RWPE2 (cell line): ENCODE measurements around the gene HIBCH.

Experiments used
- ATAC-seq: fragments of 200-7000 bp; cut with Tn5 transposase; 3 replicates; pipeline ENCODE4 v1.9.1; 2021; ENCODE audit warnings: low read depth
- DNase-seq: peaks from one replicate; pipeline ENCODE4 v3.0.0-alpha.2; 2020; ENCODE audit warnings: low spot score
- H3K27ac ChIP-seq: fragments of 450-650 bp; 2 replicates; pipeline ENCODE4 v1.5.1; 2017; ENCODE audit warnings: mild to moderate bottlenecking; ENCODE audit not compliant: poor library complexity, severe bottlenecking
- H3K27me3 ChIP-seq: fragments of 250-450 bp; sonication (Bioruptor Pico); 2 replicates; pipeline ENCODE4 v1.5.1; 2021; ENCODE audit warnings: mild to moderate bottlenecking, moderate library complexity; ENCODE audit not compliant: insufficient read depth, poor library complexity, severe bottlenecking
- H3K36me3 ChIP-seq: fragments of 250-450 bp; sonication (Bioruptor Pico); 2 replicates; pipeline ENCODE4 v1.5.1; 2020; ENCODE audit warnings: low read depth, mild to moderate bottlenecking, moderate library complexity
- H3K4me1 ChIP-seq: fragments of 250-450 bp; sonication (Bioruptor Pico); 2 replicates; pipeline ENCODE4 v1.5.1; 2021; ENCODE audit warnings: mild to moderate bottlenecking, moderate library complexity; ENCODE audit not compliant: insufficient read depth, poor library complexity, severe bottlenecking
- H3K4me3 ChIP-seq: fragments of 250-450 bp; sonication (Bioruptor Pico); 2 replicates; pipeline ENCODE4 v1.5.1; 2021; ENCODE audit warnings: mild to moderate bottlenecking, moderate library complexity; ENCODE audit not compliant: severe bottlenecking
- H3K9me3 ChIP-seq: fragments of 250-450 bp; sonication (Bioruptor Pico); 2 replicates; pipeline ENCODE4 v1.5.1; 2021; ENCODE audit warnings: mild to moderate bottlenecking, moderate library complexity; ENCODE audit not compliant: severe bottlenecking
- TF ChIP-seq, protein P1 (sequence below): fragments of 450-650 bp; IDR thresholded peaks from one replicate; pipeline ENCODE4 v1.5.1; 2017; ENCODE audit warnings: mild to moderate bottlenecking, moderate library complexity; ENCODE audit not compliant: poor library complexity, severe bottlenecking

The HIBCH gene

DNA sequence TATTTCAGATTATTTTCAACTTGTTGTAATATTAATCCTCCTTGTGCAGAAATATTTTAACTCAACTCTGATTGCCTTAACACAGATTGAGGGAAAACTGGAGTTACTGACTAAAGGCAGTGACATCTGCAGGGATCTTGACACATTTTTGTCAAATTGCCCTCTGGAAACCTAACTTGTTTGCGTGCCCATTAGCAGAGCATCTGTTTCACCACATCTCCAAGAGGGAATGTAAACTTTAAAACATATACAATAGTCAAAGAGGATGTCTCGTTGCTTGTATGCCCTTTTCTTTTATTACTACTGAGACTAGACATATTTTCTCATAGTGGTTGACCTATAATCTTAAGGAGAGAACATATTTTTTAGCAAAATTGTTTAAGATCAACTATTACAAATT, 38.0 kb upstream of the HIBCH start:
- Histone ChIP-seq H3K4me3 (no peak overlapping the region), H3K9me3 (no peaks in the 10 kb centered on the region), H3K27ac (peak overlapping the region; percentile 66), H3K27me3 (no peaks in the 10 kb centered on the region), H3K36me3 (peaks cover 5% of the 10 kb centered on the region; the same call in 1 of the 2 replicates), H3K4me1 (peaks cover 32% of the 10 kb centered on the region)
- DNase-seq (no peak), ATAC-seq (no peak)
- TF ChIP-seq, protein P1, sequence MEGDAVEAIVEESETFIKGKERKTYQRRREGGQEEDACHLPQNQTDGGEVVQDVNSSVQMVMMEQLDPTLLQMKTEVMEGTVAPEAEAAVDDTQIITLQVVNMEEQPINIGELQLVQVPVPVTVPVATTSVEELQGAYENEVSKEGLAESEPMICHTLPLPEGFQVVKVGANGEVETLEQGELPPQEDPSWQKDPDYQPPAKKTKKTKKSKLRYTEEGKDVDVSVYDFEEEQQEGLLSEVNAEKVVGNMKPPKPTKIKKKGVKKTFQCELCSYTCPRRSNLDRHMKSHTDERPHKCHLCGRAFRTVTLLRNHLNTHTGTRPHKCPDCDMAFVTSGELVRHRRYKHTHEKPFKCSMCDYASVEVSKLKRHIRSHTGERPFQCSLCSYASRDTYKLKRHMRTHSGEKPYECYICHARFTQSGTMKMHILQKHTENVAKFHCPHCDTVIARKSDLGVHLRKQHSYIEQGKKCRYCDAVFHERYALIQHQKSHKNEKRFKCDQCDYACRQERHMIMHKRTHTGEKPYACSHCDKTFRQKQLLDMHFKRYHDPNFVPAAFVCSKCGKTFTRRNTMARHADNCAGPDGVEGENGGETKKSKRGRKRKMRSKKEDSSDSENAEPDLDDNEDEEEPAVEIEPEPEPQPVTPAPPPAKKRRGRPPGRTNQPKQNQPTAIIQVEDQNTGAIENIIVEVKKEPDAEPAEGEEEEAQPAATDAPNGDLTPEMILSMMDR: no peak

- TF ChIP-seq, protein P1: no peak
- DNase-seq: no peak
- H3K27ac ChIP-seq: no peak overlapping the region
- no peaks in the 10 kb centered on the region for H3K9me3 ChIP-seq
- no peak for ATAC-seq
- H3K36me3 ChIP-seq: peaks cover 5% of the 10 kb centered on the region; the same call in 1 of the 2 replicates
- no peaks in the 10 kb centered on the region for H3K27me3 ChIP-seq
- H3K4me1 ChIP-seq: peaks cover 32% of the 10 kb centered on the region
- H3K4me3 ChIP-seq: no peak overlapping the region
Measured at GRCh38 chr2:190355968-190356644, 36.5 kb upstream of the HIBCH start.

- Histone ChIP-seq H3K4me3 (no peak overlapping the region), H3K27me3 (no peaks in the 10 kb centered on the region), H3K9me3 (no peaks in the 10 kb centered on the region), H3K27ac (no peak overlapping the region), H3K36me3 (no peaks in the 10 kb centered on the region), H3K4me1 (peaks cover 25% of the 10 kb centered on the region)
- TF ChIP-seq, protein P1: no peak
- ATAC-seq (no peak), DNase-seq (no peak)
Measured at GRCh38 chr2:190354003-190354690, 34.5 kb upstream of the HIBCH start.

GRCh38 chr2:190353537-190353899, 33.9 kb upstream of the HIBCH start:
- ATAC-seq (no peak), DNase-seq (no peak)
- TF ChIP-seq, protein P1: no peak
- no peaks in the 10 kb centered on the region for H3K9me3 ChIP-seq
- peaks cover 19% of the 10 kb centered on the region for H3K4me1 ChIP-seq
- no peak overlapping the region for H3K27ac ChIP-seq
- H3K27me3 ChIP-seq: no peaks in the 10 kb centered on the region
- H3K4me3 ChIP-seq: no peak overlapping the region
- no peaks in the 10 kb centered on the region for H3K36me3 ChIP-seq
